ENCODE measurements around the gene PFKL. TPM values are rescaled to one million over a fixed set of nuclear protein-coding genes. Genes with fewer than 3 reads are reported as not detected.

The PFKL gene
- polyA plus RNA-seq, 1 donor (not counting 4 experiments of a cell fraction or from before 2014, with no cell fraction given): 46.6 TPM

DNA sequence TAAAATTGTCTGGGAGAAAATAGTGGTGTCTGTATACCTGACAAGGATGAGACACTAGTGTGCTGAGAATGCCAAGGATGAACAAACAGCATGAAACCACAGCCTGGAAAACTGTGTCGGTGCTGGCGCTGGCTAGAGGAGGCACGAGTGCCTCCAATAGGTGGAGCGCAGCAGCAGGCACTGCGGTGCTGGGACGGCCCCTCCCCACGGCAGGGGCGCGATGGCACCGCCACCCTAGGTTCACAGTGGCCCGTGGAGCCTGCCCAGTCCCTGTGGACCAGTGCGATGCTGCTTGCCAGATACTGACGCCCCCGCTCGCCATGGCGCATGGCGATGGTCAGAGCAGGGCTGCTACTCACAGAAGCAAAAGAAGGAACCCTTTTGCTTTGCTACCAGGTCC lies 32.5 kb downstream of the PFKL start:
- DNase-seq (ENCODE audit: low read depth, low spot score): no peak
- no peak for FAIRE-seq
- H3K9ac ChIP-seq (ENCODE audit: control insufficient read depth, extremely low read depth, insufficient read depth, low read length): no peak overlapping the region
- no peak for TF ChIP-seq EZH2 (IDR thresholded peaks at IDR 0.05; ENCODE audit: low read length)
- no peak overlapping the region for H2AFZ ChIP-seq (ENCODE audit: control insufficient read depth, low read length)
- H3K79me2 ChIP-seq (ENCODE audit: control insufficient read depth, insufficient read depth, low read length): no peaks in the 10 kb centered on the region
- H4K20me1 ChIP-seq (ENCODE audit: control insufficient read depth, extremely low read depth, insufficient read depth, low read length): no peaks in the 10 kb centered on the region
- H3K4me2 ChIP-seq (ENCODE audit: control insufficient read depth, extremely low read depth, insufficient read depth, low read depth, low read length): no peak overlapping the region
- dilution Hi-C loops (cut with MboI; ENCODE audit: extremely low pct_ligation_motif_present, low sequenced_read_pairs): no loop called here
- H3K27me3 ChIP-seq (ENCODE audit: control insufficient read depth, extremely low read depth, insufficient read depth, low read length): no peaks in the 10 kb centered on the region
- no peak overlapping the region for H3K27ac ChIP-seq (ENCODE audit: control insufficient read depth, insufficient read depth, low read length)
- H3K9me1 ChIP-seq (ENCODE audit: control insufficient read depth, extremely low read depth, insufficient read depth, low read length): no peaks in the 10 kb centered on the region
- no peaks in the 10 kb centered on the region for H3K9me3 ChIP-seq (ENCODE audit: control insufficient read depth, low read depth, low read length)
- no peak overlapping the region for H3K4me3 ChIP-seq (ENCODE audit: control insufficient read depth in 2 of 3, extremely low read depth in 1 of 3, insufficient read depth in 2 of 3, low read depth in 1 of 3, low read length in 3 of 3)
- H3K36me3 ChIP-seq (ENCODE audit: control insufficient read depth in 2 of 2, extremely low read depth in 1 of 2, insufficient read depth in 2 of 2, low read length in 2 of 2): peaks cover under 1 to 2% of the 10 kb centered on the region in 2 experiments
- no peaks in the 10 kb centered on the region for H3K4me1 ChIP-seq (ENCODE audit: control insufficient read depth, extremely low read depth, insufficient read depth, low read length)

GRCh38 chr21:44332965-44333364 lies 33.1 kb downstream of the PFKL start:
- Histone ChIP-seq H3K4me2 (ENCODE audit: control insufficient read depth, extremely low read depth, insufficient read depth, low read depth, low read length) (no peak overlapping the region), H3K27ac (ENCODE audit: control insufficient read depth, insufficient read depth, low read length) (no peak overlapping the region), H4K20me1 (ENCODE audit: control insufficient read depth, extremely low read depth, insufficient read depth, low read length) (no peaks in the 10 kb centered on the region), H3K9ac (ENCODE audit: control insufficient read depth, extremely low read depth, insufficient read depth, low read length) (no peak overlapping the region), H3K4me1 (ENCODE audit: control insufficient read depth, extremely low read depth, insufficient read depth, low read length) (no peaks in the 10 kb centered on the region), H2AFZ (ENCODE audit: control insufficient read depth, low read length) (no peak overlapping the region), H3K79me2 (ENCODE audit: control insufficient read depth, insufficient read depth, low read length) (no peaks in the 10 kb centered on the region), H3K36me3 (ENCODE audit: control insufficient read depth in 2 of 2, extremely low read depth in 1 of 2, insufficient read depth in 2 of 2, low read length in 2 of 2) (no peaks in the 10 kb centered on the region), H3K9me3 (ENCODE audit: control insufficient read depth, low read depth, low read length) (no peaks in the 10 kb centered on the region), H3K4me3 (ENCODE audit: control insufficient read depth in 2 of 3, extremely low read depth in 1 of 3, insufficient read depth in 2 of 3, low read depth in 1 of 3, low read length in 3 of 3) (no peak overlapping the region), H3K27me3 (ENCODE audit: control insufficient read depth, extremely low read depth, insufficient read depth, low read length) (no peaks in the 10 kb centered on the region), H3K9me1 (ENCODE audit: control insufficient read depth, extremely low read depth, insufficient read depth, low read length) (no peaks in the 10 kb centered on the region)
- DNase-seq (ENCODE audit: low read depth, low spot score): no peak
- TF ChIP-seq EZH2 (IDR thresholded peaks at IDR 0.05; ENCODE audit: low read length): no peak
- no peak for TF ChIP-seq CTCF (optimal IDR thresholded peaks at IDR 0.05 in 1 of 3, IDR thresholded peaks at IDR 0.05 in 1 of 3, conservative IDR thresholded peaks at IDR 0.05 in 1 of 3; ENCODE audit: extremely low read depth in 1 of 3, insufficient read depth in 2 of 3, low read length in 3 of 3)
- dilution Hi-C loops (cut with MboI; ENCODE audit: extremely low pct_ligation_motif_present, low sequenced_read_pairs): no loop called here
- no peak for FAIRE-seq

Measured in keratinocyte (primary cell).